Bronchial epithelial cell (primary cell): ENCODE data around the gene ARPC2. TPM values are rescaled to one million over a fixed set of nuclear protein-coding genes. Genes with fewer than 3 reads are reported as not detected.
"Not testable (repeated sequence)": the region's sequence is repeated elsewhere in the genome, so short reads cannot be mapped to it uniquely, and the experiment has no call there.

Source experiments
- DNase-seq: peaks from one replicate; pipeline ENCODE4 v3.0.0-alpha.2; 2010; ENCODE audit warnings: low read depth
- FAIRE-seq: peaks from 2 replicates; lab custom pipeline; 2011; peaks lifted over from hg19 to GRCh38; lab: Jason Lieb, UNC
- H3K27me3 ChIP-seq: 2 replicates; pipeline ENCODE4 v1.5.1; 2011; ENCODE audit warnings: low read length; ENCODE audit not compliant: control insufficient read depth, insufficient read depth
- H3K36me3 ChIP-seq: 2 replicates; pipeline ENCODE4 v1.5.1; 2011; ENCODE audit warnings: low read length; ENCODE audit not compliant: control insufficient read depth, insufficient read depth
- H3K4me3 ChIP-seq: 2 replicates; pipeline ENCODE4 v1.5.1; 2011; ENCODE audit warnings: mild to moderate bottlenecking, low read depth, low read length, control low read depth
- total RNA-seq: library from RNA; depleted of rRNA; stranded (reverse); fragments of >200 nt; gene quantifications from 2 replicates; pipeline ENCODE4 v1.2.1, GENCODE V29; 2014
- TF ChIP-seq, protein P1 (sequence below): IDR thresholded peaks from 2 replicates; pipeline ENCODE4 v1.5.1; 2011; ENCODE audit warnings: mild to moderate bottlenecking, moderate library complexity, low read length, control low read depth, inconsistent platforms; ENCODE audit not compliant: insufficient read depth, severe bottlenecking

Gene ARPC2
- total RNA-seq, 1 donor from 2014 or later = 504 TPM

DNA sequence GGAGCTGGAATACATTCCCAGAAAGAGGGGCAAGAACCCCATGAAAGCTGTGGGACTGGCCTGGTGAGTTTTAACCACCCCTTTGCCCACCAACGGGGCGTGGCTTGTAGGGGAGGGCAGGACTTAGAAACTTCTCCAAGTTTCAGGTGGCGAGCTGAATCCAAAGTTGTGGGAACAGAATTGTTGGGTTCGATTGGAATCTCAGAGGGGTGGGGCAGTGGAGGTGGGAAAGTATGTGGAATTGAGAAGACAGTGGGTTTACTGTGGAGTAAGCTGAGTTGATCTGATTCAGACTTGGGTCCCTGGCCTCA lies 54.5 kb downstream of the ARPC2 start:
- Histone ChIP-seq H3K4me3 (peak overlapping the region; percentile 84), H3K27me3 (no peaks in the 10 kb centered on the region), H3K36me3 (peaks cover 26% of the 10 kb centered on the region)
- FAIRE-seq (no peak), DNase-seq (peak; percentile 46)
- TF ChIP-seq, protein P1, sequence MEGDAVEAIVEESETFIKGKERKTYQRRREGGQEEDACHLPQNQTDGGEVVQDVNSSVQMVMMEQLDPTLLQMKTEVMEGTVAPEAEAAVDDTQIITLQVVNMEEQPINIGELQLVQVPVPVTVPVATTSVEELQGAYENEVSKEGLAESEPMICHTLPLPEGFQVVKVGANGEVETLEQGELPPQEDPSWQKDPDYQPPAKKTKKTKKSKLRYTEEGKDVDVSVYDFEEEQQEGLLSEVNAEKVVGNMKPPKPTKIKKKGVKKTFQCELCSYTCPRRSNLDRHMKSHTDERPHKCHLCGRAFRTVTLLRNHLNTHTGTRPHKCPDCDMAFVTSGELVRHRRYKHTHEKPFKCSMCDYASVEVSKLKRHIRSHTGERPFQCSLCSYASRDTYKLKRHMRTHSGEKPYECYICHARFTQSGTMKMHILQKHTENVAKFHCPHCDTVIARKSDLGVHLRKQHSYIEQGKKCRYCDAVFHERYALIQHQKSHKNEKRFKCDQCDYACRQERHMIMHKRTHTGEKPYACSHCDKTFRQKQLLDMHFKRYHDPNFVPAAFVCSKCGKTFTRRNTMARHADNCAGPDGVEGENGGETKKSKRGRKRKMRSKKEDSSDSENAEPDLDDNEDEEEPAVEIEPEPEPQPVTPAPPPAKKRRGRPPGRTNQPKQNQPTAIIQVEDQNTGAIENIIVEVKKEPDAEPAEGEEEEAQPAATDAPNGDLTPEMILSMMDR = no peak

DNA sequence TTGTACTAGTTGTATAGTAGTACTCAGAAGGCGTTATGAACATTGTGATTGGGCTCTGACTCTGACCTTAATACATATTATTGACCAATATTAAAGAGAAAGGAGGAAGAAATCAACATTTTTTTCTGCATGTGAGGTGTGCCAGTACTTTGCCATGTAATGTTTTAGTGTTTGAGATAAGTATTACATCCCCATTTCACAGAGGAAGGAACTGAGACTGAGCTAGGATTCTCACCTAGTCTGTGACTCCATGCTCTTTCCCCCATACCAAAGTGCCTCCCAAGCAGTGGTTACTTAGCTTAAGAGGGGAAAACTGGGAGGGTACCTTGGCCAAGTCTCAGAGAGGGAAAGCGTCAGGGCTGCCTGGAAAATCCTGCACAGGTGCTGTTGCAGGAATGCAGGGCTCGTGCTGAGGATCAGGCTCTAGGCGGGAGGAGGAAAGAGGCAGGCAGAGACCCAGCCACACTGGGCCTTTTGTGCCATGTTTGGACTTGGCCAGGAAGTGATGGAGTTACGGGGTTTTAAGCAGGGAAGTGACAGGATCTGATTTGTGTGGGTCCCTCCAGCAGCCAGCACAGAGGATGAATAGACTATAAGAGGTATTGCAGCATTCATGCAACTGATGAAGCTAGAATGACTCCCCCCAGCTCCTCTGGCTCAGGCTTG lies 55.0 kb downstream of the ARPC2 start:
- FAIRE-seq (no peak), DNase-seq (no peak)
- TF ChIP-seq, protein P1 = no peak
- peaks cover 28% of the 10 kb centered on the region for H3K36me3 ChIP-seq
- no peaks in the 10 kb centered on the region for H3K27me3 ChIP-seq
- no peak overlapping the region for H3K4me3 ChIP-seq

DNA sequence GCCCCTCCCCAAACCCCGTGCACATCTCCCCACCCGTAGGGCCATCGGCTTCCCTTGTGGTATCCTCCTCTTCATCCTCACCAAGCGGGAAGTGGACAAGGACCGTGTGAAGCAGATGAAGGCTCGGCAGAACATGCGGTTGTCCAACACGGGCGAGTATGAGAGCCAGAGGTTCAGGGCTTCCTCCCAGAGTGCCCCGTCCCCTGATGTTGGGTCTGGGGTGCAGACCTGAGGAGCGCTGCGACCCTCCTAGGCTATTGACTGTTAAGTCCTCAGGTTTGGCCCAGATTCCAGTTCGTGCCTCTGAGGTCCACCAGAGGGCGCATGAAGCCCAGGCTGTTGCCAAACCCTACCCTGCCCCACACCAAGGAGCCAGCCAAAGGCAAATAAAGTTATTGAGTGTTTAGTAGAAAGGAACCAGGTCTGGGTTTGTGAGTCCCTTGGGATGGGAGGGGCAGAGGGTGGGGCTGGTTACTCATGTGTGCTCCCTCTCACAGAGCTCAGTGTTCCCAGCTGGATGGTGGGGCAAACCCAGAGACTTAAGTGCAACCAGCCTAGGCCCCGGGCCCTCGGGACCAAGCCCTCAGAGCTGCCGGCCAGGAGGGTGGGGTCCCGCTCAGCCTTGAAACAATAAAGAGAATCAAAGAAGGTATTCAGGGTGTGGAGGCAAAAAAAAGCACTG lies 55.7 kb downstream of the ARPC2 start:
- H3K4me3 ChIP-seq = no peak overlapping the region
- DNase-seq = peak; percentile 96

DNA sequence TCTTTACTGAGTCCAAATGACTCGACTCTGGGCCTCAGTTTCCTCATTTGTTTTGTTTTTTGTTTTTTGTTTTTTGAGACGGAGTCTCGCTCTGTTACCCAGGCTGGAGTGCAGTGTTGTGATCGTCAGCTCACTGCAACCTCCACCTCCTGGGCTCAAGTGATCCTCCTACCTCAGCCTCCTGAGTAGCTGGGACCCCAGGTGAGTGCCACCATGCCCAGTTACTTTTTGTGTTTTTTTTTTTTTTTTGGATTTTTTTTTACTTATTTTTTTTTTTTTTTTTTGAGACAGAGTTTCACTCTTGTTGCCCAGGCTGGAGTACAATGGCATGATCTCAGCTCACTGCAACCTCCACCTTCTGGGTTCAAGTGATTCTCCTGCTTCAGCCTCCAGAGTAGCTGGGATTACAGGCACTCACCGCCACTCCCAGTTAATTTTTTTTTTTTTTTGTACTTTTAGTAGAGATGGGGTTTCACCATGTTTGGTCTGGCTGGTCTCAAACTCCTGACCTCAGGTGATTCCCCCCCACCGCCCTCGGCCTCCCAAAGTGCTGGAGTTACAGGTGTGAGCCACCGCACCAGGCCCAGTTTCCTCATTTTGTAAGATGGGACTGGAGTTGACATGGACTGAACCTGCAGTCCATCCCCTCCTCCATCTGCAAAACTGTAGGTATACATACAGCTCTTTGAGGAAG lies 56.4 kb downstream of the ARPC2 start:
- DNase-seq, FAIRE-seq, H3K27me3 ChIP-seq, H3K4me3 ChIP-seq: not testable (repeated sequence)
- peaks cover 35% of the 10 kb centered on the region for H3K36me3 ChIP-seq

More for the DNA sequence above, 55.7 kb downstream of the ARPC2 start:
- Histone ChIP-seq H3K36me3 (peaks cover 30% of the 10 kb centered on the region), H3K27me3 (no peaks in the 10 kb centered on the region)
- FAIRE-seq = no peak
- TF ChIP-seq, protein P1 = peak; percentile 92

DNA sequence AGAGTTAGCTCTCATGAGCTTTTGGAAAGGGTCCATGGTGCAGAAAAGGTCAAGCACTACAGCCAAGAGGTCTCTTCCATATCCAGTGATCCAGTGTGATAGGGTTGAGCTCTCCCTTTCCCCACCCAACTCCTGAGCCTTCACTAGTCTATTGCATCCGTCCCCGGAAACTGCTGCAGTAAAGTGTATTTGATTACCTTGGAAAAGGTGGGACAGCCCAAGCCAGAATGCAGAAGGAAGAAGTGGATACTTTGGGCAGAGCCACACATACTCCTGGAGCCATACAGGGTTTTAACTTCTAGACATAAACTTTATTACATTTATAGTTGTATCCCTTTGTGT lies 56.9 kb downstream of the ARPC2 start:
- DNase-seq = no peak
- no peak for FAIRE-seq
- TF ChIP-seq, protein P1 = no peak
- Histone ChIP-seq H3K36me3 (peaks cover 40% of the 10 kb centered on the region), H3K4me3 (no peak overlapping the region), H3K27me3 (no peaks in the 10 kb centered on the region)

DNA sequence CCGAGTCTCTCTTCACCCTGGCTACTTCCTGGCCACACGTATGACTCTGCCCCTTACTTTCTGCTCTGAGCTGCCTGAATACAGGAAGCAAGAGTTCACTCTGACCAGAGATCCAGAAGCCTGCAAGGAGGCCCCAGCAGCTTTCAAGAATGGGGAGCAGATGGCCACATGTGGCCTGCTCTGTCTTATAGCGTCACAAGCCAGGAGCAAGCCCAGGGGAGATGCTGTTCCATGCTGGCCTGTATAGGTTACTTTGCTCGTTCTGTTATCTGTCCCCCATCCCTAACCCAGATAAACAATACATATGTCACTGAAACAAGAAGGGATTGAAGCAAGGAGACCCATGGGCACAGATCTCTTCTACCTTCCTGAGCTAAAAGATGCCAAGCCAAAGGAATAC lies 57.6 kb downstream of the ARPC2 start:
- DNase-seq = no peak
- H3K4me3 ChIP-seq = no peak overlapping the region
- peaks cover 47% of the 10 kb centered on the region for H3K36me3 ChIP-seq
- TF ChIP-seq, protein P1 = no peak
- peak; percentile 32 for FAIRE-seq
- H3K27me3 ChIP-seq = no peaks in the 10 kb centered on the region
